Panc1 (cell line): ENCODE measurements around the gene CRIP3. TPM values are rescaled to one million over a fixed set of nuclear protein-coding genes. Genes with fewer than 3 reads are reported as not detected.

Source experiments
- ATAC-seq: fragments of 200-7000 bp; cut with Tn5 transposase; 2 replicates; pipeline ENCODE4 v1.9.1; 2020; ENCODE audit warnings: mild to moderate bottlenecking, moderate library complexity
- BruUV-seq: library from RNA; stranded (reverse); fragments of 400-500 nt; replicated peaks from 2 replicates; lab custom pipeline; 2021; lab: Mats Ljungman, UMichigan
- CTCF ChIA-PET: fragments of 300-600 bp; sonication (Branson Sonifier 250); formaldehyde crosslinking; loops from one replicate; lab custom pipeline; 2022; ENCODE audit warnings: antibody characterized with exemption; lab: Charles Lee
- POLR2A ChIA-PET: fragments of 300-600 bp; sonication (Branson Sonifier 250); formaldehyde crosslinking; loops from one replicate; lab custom pipeline; 2022; ENCODE audit warnings: antibody characterized with exemption; lab: Charles Lee
- DNase-seq: peaks from one replicate; pipeline ENCODE4 v3.0.0-alpha.2; 2010; ENCODE audit warnings: low read depth, low spot score
- H3K27ac ChIP-seq: 2 replicates; pipeline ENCODE4 v1.5.1; 2011; ENCODE audit warnings: mild to moderate bottlenecking, low read length, inconsistent platforms
- H3K27me3 ChIP-seq: fragments of 200-500 bp; sonication (Bioruptor generic); 2 replicates; pipeline ENCODE4 v1.6.0; 2014; ENCODE audit warnings: low read length, inconsistent platforms; ENCODE audit not compliant: control insufficient read depth, insufficient read depth
- H3K36me3 ChIP-seq: fragments of 200-500 bp; sonication (Bioruptor generic); 2 replicates; pipeline ENCODE4 v1.5.1; 2014; ENCODE audit warnings: inconsistent platforms, mild to moderate bottlenecking, low read length, moderate library complexity; ENCODE audit not compliant: control insufficient read depth, insufficient read depth
- H3K4me1 ChIP-seq: 2 replicates; pipeline ENCODE4 v1.5.1; 2011; ENCODE audit warnings: inconsistent platforms, mild to moderate bottlenecking, low read length, moderate library complexity; ENCODE audit not compliant: control insufficient read depth, insufficient read depth
- H3K4me3 ChIP-seq, 2 experiments: 2 replicates each; pipeline ENCODE4 v1.5.1; 2011 to 2012; ENCODE audit warnings: low read depth in 2 of 2, low read length in 2 of 2, mild to moderate bottlenecking in 2 of 2, inconsistent platforms in 1 of 2, moderate library complexity in 1 of 2
- H3K9me3 ChIP-seq: fragments of 200-500 bp; sonication (Bioruptor generic); 2 replicates; pipeline ENCODE4 v1.5.1; 2014; ENCODE audit warnings: low read depth, mild to moderate bottlenecking, inconsistent platforms, low read length, moderate library complexity; ENCODE audit not compliant: control insufficient read depth, insufficient read depth
- POLR2AphosphoS5 ChIP-seq: IDR thresholded peaks from 2 replicates; pipeline ENCODE4 v1.6.1; 2012; ENCODE audit warnings: mild to moderate bottlenecking, low read depth, low read length, moderate library complexity
- SIN3A ChIP-seq: IDR thresholded peaks from 2 replicates; pipeline ENCODE4 v1.6.1; 2012; ENCODE audit warnings: low read depth, mild to moderate bottlenecking, low read length, moderate library complexity, borderline replicate concordance; ENCODE audit not compliant: insufficient read depth
- TCF7L2 ChIP-seq: IDR thresholded peaks from 2 replicates; pipeline ENCODE4 v1.6.1; 2011; ENCODE audit warnings: mild to moderate bottlenecking, low read depth, low read length, inconsistent platforms
- in situ Hi-C: cut with HindIII; loops from 2 replicates; pipeline ENCODE4 v1.10.0; 2016; ENCODE audit warnings: low sequenced_read_pairs, low pct_unique_long_range_greater_than_20kb
- intact Hi-C: fragments of 100-400 bp; cut with micrococcal nuclease; formaldehyde crosslinking; loops from one replicate; pipeline ENCODE4 v1.10.0; 2022; ENCODE audit not compliant: unreplicated experiment
- total RNA-seq: library from RNA; stranded (reverse); gene quantifications from one replicate; pipeline ENCODE4 v1.2.1, GENCODE V29; 2021; ENCODE audit not compliant: unreplicated experiment
- TF ChIP-seq, protein P1 (sequence below), 2 experiments: IDR thresholded peaks; 2 replicates each; pipeline ENCODE4 v1.6.1; 2011 to 2012; ENCODE audit warnings: low read depth in 2 of 2, control low read depth in 1 of 2, low read length in 1 of 2, mild to moderate bottlenecking in 1 of 2, moderate library complexity in 1 of 2; ENCODE audit not compliant: insufficient read depth in 1 of 2
- TF ChIP-seq, protein P2 (sequence below): fragments of 450-650 bp; IDR thresholded peaks from 2 replicates; pipeline ENCODE4 v1.5.1; 2017; ENCODE audit warnings: mild to moderate bottlenecking

Gene CRIP3
- total RNA-seq, 1 experiment from 2014 or later, result 0.64 TPM

DNA sequence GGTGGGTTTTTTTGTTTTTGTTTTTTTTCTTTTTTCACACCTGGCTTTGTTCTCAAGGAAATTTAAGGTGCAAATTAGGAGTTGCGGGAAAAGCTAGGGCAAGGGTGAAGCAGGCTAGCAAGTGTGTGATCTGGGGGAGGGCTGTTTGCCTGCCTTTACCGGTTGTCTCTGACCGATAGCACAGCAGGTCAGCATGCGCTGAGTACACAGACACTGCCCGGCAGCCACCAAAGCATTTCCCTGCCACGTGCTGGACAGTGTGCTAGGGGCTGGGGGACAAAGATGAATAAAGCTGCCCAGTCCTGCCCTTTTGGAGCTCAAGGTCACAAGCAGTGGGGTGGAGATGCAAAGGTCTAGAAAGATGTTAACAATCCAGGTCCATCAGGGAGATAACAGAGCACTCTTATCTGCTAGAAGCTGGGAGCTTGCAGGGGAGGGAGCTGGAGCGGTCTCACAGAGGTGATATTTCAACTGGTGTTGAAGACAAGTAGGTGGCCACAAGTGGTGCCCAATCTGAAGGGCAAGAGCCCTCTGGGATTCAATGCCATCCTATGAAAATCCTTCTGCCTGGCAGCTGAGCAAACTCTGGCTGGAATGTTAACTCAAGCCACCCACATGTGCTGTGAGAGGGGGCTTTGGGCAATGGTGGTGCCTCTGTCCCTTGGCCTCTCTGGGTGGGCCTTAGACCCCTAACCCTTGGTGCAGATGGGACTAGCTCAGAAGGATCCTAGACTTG is 40.8 kb downstream of the CRIP3 start:
- H3K36me3 ChIP-seq, result no peaks in the 10 kb centered on the region
- BruUV-seq, result no TSS peak
- in situ Hi-C loops (no loop called here), intact Hi-C loops (no loop called here)
- no peak for ATAC-seq
- H3K9me3 ChIP-seq, result no peaks in the 10 kb centered on the region
- H3K4me3 ChIP-seq, result no peak overlapping the region
- ChIA-PET POLR2A (no interaction called here), CTCF (no interaction called here)
- H3K27ac ChIP-seq, result no peak overlapping the region
- DNase-seq, result no peak
- H3K27me3 ChIP-seq, result no peaks in the 10 kb centered on the region
- H3K4me1 ChIP-seq, result peaks cover 9% of the 10 kb centered on the region
- TF ChIP-seq TCF7L2, result no peak
- no peak for TF ChIP-seq SIN3A
- TF ChIP-seq, protein P1, sequence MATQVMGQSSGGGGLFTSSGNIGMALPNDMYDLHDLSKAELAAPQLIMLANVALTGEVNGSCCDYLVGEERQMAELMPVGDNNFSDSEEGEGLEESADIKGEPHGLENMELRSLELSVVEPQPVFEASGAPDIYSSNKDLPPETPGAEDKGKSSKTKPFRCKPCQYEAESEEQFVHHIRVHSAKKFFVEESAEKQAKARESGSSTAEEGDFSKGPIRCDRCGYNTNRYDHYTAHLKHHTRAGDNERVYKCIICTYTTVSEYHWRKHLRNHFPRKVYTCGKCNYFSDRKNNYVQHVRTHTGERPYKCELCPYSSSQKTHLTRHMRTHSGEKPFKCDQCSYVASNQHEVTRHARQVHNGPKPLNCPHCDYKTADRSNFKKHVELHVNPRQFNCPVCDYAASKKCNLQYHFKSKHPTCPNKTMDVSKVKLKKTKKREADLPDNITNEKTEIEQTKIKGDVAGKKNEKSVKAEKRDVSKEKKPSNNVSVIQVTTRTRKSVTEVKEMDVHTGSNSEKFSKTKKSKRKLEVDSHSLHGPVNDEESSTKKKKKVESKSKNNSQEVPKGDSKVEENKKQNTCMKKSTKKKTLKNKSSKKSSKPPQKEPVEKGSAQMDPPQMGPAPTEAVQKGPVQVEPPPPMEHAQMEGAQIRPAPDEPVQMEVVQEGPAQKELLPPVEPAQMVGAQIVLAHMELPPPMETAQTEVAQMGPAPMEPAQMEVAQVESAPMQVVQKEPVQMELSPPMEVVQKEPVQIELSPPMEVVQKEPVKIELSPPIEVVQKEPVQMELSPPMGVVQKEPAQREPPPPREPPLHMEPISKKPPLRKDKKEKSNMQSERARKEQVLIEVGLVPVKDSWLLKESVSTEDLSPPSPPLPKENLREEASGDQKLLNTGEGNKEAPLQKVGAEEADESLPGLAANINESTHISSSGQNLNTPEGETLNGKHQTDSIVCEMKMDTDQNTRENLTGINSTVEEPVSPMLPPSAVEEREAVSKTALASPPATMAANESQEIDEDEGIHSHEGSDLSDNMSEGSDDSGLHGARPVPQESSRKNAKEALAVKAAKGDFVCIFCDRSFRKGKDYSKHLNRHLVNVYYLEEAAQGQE (IDR thresholded peaks at IDR 0.05; ENCODE audit: insufficient read depth in 1 of 2, low read depth in 2 of 2, low read length in 1 of 2), result no peak
- TF ChIP-seq, protein P2, sequence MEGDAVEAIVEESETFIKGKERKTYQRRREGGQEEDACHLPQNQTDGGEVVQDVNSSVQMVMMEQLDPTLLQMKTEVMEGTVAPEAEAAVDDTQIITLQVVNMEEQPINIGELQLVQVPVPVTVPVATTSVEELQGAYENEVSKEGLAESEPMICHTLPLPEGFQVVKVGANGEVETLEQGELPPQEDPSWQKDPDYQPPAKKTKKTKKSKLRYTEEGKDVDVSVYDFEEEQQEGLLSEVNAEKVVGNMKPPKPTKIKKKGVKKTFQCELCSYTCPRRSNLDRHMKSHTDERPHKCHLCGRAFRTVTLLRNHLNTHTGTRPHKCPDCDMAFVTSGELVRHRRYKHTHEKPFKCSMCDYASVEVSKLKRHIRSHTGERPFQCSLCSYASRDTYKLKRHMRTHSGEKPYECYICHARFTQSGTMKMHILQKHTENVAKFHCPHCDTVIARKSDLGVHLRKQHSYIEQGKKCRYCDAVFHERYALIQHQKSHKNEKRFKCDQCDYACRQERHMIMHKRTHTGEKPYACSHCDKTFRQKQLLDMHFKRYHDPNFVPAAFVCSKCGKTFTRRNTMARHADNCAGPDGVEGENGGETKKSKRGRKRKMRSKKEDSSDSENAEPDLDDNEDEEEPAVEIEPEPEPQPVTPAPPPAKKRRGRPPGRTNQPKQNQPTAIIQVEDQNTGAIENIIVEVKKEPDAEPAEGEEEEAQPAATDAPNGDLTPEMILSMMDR, result no peak
- TF ChIP-seq POLR2AphosphoS5, result no peak

DNA sequence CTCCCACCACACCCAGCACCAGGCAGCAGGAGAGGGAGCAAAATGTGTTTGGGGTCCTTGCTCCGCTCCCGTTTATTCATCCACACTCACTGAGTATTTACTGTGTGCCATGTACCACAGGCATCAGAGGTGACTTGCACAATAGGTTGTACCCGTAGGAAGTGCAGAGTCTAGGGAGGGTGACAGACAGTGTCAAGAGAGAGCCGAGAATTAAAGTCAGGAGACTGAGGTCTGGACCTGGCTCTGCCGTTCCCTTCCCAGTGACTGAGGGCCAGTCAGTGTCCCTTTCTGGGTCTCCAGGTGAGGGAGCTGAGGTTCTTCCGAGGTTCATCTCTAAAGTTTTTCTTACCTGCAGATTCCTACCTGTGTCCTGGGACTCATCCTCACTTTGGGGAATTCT is 43.1 kb downstream of the CRIP3 start:
- no peak overlapping the region for H3K4me3 ChIP-seq
- CTCF ChIA-PET, result no interaction called here
- H3K9me3 ChIP-seq, result no peaks in the 10 kb centered on the region
- H3K27me3 ChIP-seq, result no peaks in the 10 kb centered on the region
- ATAC-seq (no peak), DNase-seq (no peak)
- H3K36me3 ChIP-seq, result no peaks in the 10 kb centered on the region
- H3K4me1 ChIP-seq, result peaks cover 9% of the 10 kb centered on the region
- no peak overlapping the region for H3K27ac ChIP-seq
- in situ Hi-C loops, result no loop called here
- POLR2A ChIA-PET, result no interaction called here
- intact Hi-C loops, result no loop called here
- TF ChIP-seq, protein P2, result no peak
- no peak for TF ChIP-seq SIN3A
- TF ChIP-seq TCF7L2, result no peak
- TF ChIP-seq, protein P1 (IDR thresholded peaks at IDR 0.05; ENCODE audit: insufficient read depth in 1 of 2, low read depth in 2 of 2, low read length in 1 of 2), result no peak
- TF ChIP-seq POLR2AphosphoS5, result no peak
- no TSS peak for BruUV-seq
